ENCODE results near the gene SEC22B.
"Not testable (repeated sequence)": the region's sequence is repeated elsewhere in the genome, so short reads cannot be mapped to it uniquely, and the experiment has no call there.

SEC22B gene

DNA sequence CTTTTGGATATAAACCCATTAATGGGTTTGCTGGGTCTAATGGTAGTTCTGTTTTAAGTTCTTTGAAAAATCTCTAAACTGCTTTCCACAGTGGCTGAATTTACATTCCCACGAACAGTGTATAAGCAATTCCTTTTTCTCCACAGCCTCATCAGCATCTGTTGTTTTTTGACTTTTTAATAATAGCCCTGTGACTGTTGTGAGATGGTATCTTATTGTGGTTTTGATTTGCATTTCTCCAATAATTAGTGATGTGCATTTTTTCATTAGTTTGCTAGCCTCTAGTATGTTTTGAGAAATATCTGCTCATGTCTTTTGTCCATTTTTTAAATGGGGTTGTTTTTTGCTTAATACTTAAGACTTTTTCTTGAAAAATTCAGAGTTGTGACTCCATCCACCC, 11.6 kb downstream of the SEC22B start:
- H3K27me3 Mint-ChIP-seq; H3K4me1 Mint-ChIP-seq (ENCODE audit: low read depth); H3K9me3 Mint-ChIP-seq; H3K27ac Mint-ChIP-seq; intact Hi-C loops (cut with micrococcal nuclease); H3K4me3 Mint-ChIP-seq: not testable (repeated sequence)
- peaks cover 34% of the 10 kb centered on the region for H3K36me3 Mint-ChIP-seq (ENCODE audit: low read depth)

DNA sequence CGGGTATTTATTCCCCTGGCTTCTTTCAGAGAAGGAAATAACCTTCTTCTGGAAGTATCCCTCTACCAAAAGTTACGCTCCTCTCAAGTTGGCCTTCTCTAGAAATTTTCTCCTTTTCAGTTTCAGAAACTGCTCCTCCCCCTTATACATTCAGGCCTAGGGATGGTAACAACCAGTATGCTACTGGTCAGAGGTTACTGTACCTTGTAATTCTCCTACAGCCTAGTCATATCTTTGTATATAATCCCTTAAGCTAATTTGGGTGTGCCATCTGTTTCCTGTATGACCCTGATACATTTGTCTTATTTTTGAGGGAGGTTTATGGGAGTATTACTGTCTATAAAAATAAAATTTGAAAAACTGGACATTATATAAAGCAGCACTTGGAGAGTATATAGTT, 14.3 kb downstream of the SEC22B start:
- H3K4me1 Mint-ChIP-seq (ENCODE audit: low read depth); intact Hi-C loops (cut with micrococcal nuclease); H3K27me3 Mint-ChIP-seq; H3K9me3 Mint-ChIP-seq; H3K27ac Mint-ChIP-seq; H3K4me3 Mint-ChIP-seq: not testable (repeated sequence)
- H3K36me3 Mint-ChIP-seq (ENCODE audit: low read depth), result peaks cover 26% of the 10 kb centered on the region

GRCh38 chr1:120158495-120158894, 17.8 kb downstream of the SEC22B start:
- H3K4me1 Mint-ChIP-seq (ENCODE audit: low read depth); H3K9me3 Mint-ChIP-seq; H3K27me3 Mint-ChIP-seq; H3K27ac Mint-ChIP-seq; intact Hi-C loops (cut with micrococcal nuclease); H3K4me3 Mint-ChIP-seq: not testable (repeated sequence)
- peaks cover 26% of the 10 kb centered on the region for H3K36me3 Mint-ChIP-seq (ENCODE audit: low read depth)

DNA sequence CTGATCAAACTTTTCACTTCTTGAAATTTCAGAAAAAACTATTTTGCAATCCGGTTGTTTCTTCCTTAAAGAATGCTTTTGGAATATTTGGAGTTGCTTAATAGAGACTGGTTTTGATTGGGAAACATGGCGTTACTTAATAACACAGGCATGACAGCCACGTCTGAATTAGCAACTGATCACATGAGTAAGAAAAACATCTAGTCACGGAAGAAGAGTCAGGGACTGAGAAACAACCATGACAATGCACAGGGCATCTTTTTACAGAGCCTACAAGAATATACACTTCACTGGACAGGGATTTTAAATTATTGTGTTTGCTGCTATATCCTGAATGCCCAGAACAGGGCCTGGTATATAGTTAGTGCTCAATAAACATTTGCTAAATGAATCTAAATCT, 18.2 kb downstream of the SEC22B start:
- H3K27ac Mint-ChIP-seq, result not testable (repeated sequence)
- H3K36me3 Mint-ChIP-seq (ENCODE audit: low read depth), result peaks cover 26% of the 10 kb centered on the region

DNA sequence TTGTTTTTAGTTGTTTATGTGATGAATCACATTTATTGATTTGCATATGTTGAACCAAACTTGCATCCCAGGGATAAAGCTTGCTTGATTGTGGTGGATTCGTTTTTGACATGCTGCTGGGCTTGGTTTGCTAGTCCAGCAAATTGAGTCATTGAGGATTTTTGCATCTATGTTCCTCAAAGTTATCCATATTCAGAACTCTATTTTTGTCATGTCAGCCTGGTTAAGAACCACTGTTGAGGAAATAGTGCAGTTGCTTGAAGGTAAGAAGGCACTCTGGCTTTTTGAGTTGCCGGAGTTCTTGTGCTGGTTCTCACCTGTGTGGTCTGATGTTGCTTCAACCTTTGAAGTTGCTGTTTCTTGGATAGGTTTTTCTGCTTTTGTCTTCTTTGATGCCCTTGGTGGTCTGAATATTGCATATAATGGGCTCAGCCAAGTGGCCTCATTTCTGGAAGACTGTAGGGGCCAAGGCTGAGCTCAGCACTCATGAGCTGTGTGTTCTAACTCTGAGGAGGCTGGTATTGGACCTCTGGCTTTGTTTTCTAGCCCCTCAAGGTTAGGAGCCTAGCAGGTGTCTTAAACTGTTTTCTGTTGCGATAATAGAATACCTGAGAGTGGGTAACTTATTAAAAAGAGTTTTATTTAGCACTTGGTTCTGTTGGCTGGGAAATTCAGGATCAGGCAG, 26.0 kb downstream of the SEC22B start:
- intact Hi-C loops (cut with micrococcal nuclease); H3K4me3 Mint-ChIP-seq; H3K27ac Mint-ChIP-seq; H3K9me3 Mint-ChIP-seq; H3K27me3 Mint-ChIP-seq: not testable (repeated sequence)
- peaks cover 12% of the 10 kb centered on the region for H3K4me1 Mint-ChIP-seq (ENCODE audit: low read depth)
- peaks cover 14% of the 10 kb centered on the region for H3K36me3 Mint-ChIP-seq (ENCODE audit: low read depth)

More for the DNA sequence above, 18.2 kb downstream of the SEC22B start:
- H3K27me3 Mint-ChIP-seq; H3K9me3 Mint-ChIP-seq; intact Hi-C loops (cut with micrococcal nuclease); H3K4me1 Mint-ChIP-seq (ENCODE audit: low read depth); H3K4me3 Mint-ChIP-seq: not testable (repeated sequence)

- peaks cover 12% of the 10 kb centered on the region for H3K4me1 Mint-ChIP-seq (ENCODE audit: low read depth)
These were observed 26.8 kb downstream of the SEC22B start for GRCh38 chr1:120149420-120150059.

DNA sequence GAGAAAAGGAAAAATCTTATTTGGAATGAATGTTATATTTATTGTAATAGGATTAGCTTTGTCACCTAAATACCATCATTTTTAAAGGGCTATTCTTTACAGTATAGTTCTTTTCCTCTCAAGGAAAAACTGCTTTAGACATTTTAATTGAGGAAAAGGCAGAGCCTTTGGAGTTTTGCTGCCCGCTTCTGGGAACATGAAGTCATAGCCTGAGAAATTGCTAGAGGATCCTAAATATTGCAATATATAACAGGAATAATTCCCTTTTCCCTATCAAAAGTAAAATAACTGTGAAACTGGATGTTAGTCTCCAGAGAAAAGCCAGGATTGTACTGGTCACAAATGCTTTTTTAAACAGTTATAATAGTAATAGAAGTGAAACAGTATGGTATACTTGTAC, 30.5 kb downstream of the SEC22B start:
- H3K27ac Mint-ChIP-seq; H3K36me3 Mint-ChIP-seq (ENCODE audit: low read depth); H3K4me3 Mint-ChIP-seq; H3K9me3 Mint-ChIP-seq; H3K27me3 Mint-ChIP-seq; intact Hi-C loops (cut with micrococcal nuclease): not testable (repeated sequence)
- H3K4me1 Mint-ChIP-seq (ENCODE audit: low read depth), result peaks cover 12% of the 10 kb centered on the region

More at GRCh38 chr1:120149420-120150059, 26.8 kb downstream of the SEC22B start:
- intact Hi-C loops (cut with micrococcal nuclease); H3K27ac Mint-ChIP-seq; H3K9me3 Mint-ChIP-seq; H3K27me3 Mint-ChIP-seq; H3K4me3 Mint-ChIP-seq: not testable (repeated sequence)
- H3K36me3 Mint-ChIP-seq (ENCODE audit: low read depth), result peaks cover 14% of the 10 kb centered on the region

GRCh38 chr1:120144626-120145025, 31.7 kb downstream of the SEC22B start:
- H3K9me3 Mint-ChIP-seq; intact Hi-C loops (cut with micrococcal nuclease); H3K4me3 Mint-ChIP-seq; H3K27me3 Mint-ChIP-seq; H3K36me3 Mint-ChIP-seq (ENCODE audit: low read depth): not testable (repeated sequence)
- Mint-ChIP-seq H3K4me1 (ENCODE audit: low read depth) (peaks cover 12% of the 10 kb centered on the region), H3K27ac (peak overlapping the region; percentile 20)

- H3K36me3 Mint-ChIP-seq (ENCODE audit: low read depth); H3K27me3 Mint-ChIP-seq; intact Hi-C loops (cut with micrococcal nuclease); H3K9me3 Mint-ChIP-seq; H3K4me3 Mint-ChIP-seq: not testable (repeated sequence)
- Mint-ChIP-seq H3K4me1 (ENCODE audit: low read depth) (peaks cover 12% of the 10 kb centered on the region), H3K27ac (peak overlapping the region; percentile 20)
These were observed 32.2 kb downstream of the SEC22B start for GRCh38 chr1:120144169-120144568.

DNA sequence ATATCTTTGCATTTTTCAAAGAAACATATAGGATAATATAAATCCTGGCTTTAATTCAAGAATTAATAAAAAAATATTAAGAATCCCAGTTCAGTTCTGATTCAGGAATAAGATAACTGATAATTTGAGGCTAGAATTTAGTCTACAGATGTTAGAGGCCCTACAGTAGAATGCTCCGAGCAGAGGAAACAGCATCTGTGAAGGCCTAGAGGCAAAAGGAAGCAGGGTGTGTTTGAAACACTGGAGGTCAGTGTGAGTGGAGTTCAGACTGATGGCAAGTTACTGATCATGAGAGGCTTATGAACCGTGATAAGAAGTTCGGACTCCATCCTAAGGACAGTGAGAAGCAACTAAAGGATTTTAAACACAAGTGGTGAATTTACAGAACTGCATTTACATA, 33.0 kb downstream of the SEC22B start:
- H3K9me3 Mint-ChIP-seq; H3K36me3 Mint-ChIP-seq (ENCODE audit: low read depth); H3K27me3 Mint-ChIP-seq; H3K4me3 Mint-ChIP-seq; intact Hi-C loops (cut with micrococcal nuclease): not testable (repeated sequence)
- Mint-ChIP-seq H3K27ac (peak overlapping the region; percentile 73), H3K4me1 (ENCODE audit: low read depth) (peaks cover 12% of the 10 kb centered on the region)

DNA sequence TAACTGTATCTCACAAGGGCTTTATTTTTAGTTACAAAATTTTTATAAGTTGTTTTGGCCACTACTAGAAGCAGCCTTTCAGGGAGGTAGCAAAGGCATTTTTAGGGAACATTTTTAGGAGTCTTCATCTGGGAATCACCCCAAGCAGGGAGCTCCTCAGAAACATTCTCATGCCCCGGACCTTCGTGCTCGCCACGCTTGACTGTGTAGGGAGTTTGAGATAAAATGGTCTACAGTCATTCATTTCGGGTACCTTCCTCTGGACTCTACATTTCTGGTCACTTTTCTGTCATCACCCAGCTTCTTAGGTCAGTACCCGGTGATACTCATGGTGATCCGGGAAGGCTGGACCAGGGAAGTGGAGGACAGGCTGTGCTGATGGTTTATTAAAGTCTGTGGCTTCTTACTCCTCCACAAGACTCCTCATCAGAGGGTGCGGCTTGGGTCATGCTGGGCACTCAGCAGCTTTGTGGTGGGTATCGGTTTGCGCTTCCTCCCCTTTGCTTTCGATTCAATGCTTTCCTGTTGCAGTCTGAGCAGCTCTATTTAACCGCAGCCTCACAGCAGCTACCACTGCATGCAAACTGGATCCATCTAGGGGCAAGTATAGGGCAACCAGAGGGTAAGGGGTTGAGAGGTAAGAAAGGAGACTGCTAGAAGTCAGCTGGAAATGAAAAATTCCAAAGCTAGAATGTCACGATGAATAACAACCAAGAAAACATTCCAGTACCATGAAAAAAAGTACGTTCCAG, 33.6 kb downstream of the SEC22B start:
- Mint-ChIP-seq H3K27ac (peak overlapping the region; percentile 73), H3K4me3 (peak overlapping the region; percentile 26), H3K4me1 (ENCODE audit: low read depth) (peaks cover 12% of the 10 kb centered on the region)
- H3K9me3 Mint-ChIP-seq; H3K36me3 Mint-ChIP-seq (ENCODE audit: low read depth); H3K27me3 Mint-ChIP-seq; intact Hi-C loops (cut with micrococcal nuclease): not testable (repeated sequence)

DNA sequence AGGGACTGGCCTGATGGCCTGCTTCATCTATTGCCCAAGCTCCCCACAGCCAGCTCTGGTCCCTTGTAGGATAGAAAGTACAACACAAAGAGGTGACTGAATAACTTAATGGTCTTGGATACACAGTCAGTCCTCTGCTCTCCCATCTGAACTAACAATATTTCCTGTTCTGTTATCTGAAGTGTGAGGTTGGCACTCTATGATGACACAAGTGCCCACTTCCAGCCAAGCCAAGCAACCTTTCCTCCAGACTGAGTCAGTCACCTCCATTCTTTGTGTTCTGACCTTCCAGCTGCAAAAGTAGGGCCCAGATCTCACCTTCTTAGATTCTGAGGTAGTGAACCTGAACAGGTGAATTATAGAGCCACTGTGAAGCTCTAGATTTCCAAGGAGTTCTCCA, 34.5 kb downstream of the SEC22B start:
- H3K27me3 Mint-ChIP-seq; intact Hi-C loops (cut with micrococcal nuclease); H3K4me3 Mint-ChIP-seq; H3K36me3 Mint-ChIP-seq (ENCODE audit: low read depth); H3K27ac Mint-ChIP-seq; H3K9me3 Mint-ChIP-seq: not testable (repeated sequence)
- H3K4me1 Mint-ChIP-seq (ENCODE audit: low read depth), result peaks cover 12% of the 10 kb centered on the region

- H3K9me3 Mint-ChIP-seq; intact Hi-C loops (cut with micrococcal nuclease); H3K27ac Mint-ChIP-seq; H3K36me3 Mint-ChIP-seq (ENCODE audit: low read depth); H3K4me3 Mint-ChIP-seq; H3K27me3 Mint-ChIP-seq: not testable (repeated sequence)
- H3K4me1 Mint-ChIP-seq (ENCODE audit: low read depth), result peaks cover 12% of the 10 kb centered on the region
These were observed 35.6 kb downstream of the SEC22B start for GRCh38 chr1:120140656-120141265.

- H3K27me3 Mint-ChIP-seq; H3K4me3 Mint-ChIP-seq; intact Hi-C loops (cut with micrococcal nuclease); H3K9me3 Mint-ChIP-seq; H3K27ac Mint-ChIP-seq; H3K36me3 Mint-ChIP-seq (ENCODE audit: low read depth): not testable (repeated sequence)
- peaks cover 13% of the 10 kb centered on the region for H3K4me1 Mint-ChIP-seq (ENCODE audit: low read depth)
These were observed 40.2 kb downstream of the SEC22B start for GRCh38 chr1:120136086-120136485.

Measured in dendritic cell treated with granulocyte-macrophage colony-stimulating factor and Interleukin-4, amounts not matched to agents 40 ng/mL and 50 ng/mL, for 4 days (primary cell).